ENCODE measurements around the gene ALG3.
A peak's percentile ranks its signal among the peaks of the same experiment; 100 is the strongest.

The ALG3 gene

DNA sequence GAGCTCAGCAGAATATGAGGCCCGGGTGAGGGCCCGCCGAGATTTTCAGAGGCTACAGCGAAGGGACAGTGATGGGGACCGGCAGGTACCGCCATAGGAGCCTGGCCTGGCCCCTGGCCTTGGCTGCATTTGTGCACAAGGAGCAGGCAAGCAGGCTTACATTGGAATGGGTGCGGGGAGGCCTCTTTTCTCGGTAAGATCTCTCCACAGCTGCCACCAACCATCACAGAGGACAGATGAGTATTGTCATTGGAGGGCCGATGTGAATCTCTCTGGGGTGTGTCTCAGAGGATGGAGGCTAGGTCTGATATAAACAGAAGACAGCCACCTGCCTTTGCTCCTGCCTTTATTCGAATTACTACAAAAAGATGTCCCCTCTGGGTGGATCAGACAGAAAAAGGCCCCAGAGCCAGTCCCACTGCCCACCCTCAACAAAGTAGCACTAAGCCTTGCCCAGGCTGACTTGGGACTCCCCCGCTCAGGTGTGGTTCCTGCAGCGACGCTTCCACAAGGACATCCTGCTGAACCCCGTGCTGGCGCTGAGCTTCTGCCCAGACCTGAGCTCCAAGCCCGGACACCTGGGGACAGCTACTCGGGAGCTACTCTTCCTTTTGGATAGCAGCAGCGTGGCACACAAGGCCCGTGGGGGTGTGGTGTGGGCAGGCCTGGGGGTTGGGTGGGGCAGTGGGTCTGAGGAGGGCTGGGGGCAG, 13.9 kb downstream of the ALG3 start:
- no peak for DNase-seq

DNA sequence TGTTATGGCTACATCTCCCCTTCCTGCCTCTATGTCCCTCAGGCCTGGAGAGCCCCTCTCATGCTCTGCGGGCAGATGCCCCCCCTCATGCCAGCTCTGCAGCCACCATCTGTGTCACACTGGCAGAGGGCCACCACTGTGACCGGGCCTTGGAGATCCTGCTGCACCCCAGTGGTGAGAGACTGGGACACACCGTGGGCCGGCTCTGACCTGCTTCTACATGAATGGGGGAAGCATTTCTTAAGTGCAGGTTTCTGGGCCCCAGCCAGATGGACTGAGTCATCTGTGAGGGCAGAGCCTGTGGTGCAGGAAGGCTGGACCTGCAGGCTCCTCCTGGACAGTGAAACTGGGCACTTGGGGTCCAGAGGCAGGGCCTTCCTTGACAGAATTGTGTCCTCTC, 14.5 kb downstream of the ALG3 start:
- DNase-seq: no peak

DNA sequence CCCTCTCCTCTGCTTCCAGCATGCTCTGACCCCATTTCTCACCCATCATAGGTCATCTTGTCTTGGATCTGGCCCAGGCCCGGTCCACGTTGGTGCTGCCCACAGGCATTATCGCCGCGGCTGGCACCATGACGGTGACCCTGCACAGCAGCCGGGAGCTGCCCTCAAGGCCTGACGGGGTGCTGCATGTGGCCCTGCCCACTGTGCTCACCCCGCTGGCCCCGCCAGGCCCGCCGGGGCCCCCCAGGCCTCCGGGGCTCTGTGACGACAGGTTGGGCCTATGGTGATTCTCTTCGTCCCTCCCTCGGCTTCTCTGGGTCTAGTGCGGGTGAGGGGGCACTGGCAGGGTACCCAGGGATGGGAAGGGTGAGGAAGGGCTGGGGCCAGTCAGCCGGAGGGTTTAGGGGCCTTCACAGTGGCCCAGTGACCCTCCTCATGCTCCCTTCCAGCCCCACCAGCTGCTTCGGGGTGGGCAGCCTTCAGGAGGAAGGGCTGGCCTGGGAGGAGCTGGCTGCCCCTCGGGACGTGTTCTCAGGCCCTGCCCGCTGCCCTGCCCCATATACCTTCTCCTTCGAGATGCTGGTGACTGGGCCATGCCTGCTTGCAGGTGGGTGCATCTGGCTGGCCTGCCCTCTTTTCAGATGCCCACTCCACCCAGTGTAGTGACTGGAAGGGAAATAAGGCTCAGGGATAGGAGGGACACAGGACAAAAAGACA, 15.5 kb downstream of the ALG3 start:
- DNase-seq: no peak

DNA sequence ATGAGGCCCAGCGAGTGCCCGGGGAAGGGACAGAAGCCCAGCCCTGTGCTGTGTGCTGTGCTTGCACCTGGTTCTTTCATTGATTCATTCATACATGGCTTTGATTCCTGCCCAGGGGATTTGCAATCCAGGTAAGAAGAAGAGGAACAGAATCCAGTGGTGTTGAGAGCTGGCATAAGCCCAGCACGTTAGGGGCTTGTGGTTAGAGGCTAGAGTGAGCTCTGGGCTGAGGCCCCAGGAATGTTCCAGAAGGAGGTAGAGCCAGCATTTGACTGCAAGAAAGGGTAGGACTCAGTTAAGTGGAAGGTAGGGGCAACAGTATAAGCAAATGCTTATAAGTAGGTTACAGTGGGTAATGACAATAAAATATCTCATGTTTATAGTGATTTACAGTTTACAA, 17.1 kb downstream of the ALG3 start:
- no peak for DNase-seq

DNA sequence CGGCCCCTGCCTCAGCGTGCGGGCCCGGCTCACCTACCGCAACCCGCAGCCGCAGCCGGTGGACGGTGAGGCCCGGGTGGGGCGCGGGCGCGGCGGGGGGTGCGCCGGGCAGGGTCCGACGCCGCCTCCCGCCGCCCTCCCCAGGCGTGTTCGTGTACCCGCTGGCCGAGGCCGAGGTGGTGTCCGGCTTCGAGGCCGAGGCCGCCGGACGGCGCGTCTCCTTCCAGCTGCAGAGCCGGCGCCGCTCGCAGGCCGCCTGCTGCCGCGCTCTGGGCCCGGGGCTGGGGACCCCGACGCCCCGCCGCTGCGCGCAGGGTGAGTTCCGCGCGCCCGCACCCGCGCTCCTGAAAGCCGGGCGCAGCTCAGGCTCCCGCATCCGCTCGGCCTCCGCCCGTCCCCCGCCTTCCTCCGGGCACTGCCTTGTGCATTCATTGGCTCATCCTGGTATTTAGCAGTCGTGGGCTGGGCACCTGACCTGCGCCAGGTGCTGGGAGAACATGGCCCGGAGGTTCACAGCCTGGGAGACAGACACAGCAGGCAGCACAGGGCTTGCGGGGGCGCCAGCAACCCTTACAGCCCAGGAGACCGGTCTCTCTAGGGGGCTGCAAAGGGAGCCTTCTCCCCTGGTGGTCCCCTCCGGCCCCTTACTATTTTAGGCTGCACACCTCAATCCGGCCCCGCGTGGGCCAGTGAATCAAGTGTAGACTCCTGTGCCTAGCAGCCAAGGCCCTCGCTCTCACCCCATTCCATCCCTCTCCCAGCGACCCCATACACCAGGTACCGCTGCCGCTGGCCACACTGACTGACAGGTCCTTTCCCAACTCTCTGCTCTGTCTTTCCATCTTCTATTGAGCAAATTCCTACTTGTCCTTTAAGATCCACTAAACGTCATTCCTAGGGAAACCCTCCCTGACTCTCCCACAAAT, 17.9 kb downstream of the ALG3 start:
- no peak for DNase-seq

DNA sequence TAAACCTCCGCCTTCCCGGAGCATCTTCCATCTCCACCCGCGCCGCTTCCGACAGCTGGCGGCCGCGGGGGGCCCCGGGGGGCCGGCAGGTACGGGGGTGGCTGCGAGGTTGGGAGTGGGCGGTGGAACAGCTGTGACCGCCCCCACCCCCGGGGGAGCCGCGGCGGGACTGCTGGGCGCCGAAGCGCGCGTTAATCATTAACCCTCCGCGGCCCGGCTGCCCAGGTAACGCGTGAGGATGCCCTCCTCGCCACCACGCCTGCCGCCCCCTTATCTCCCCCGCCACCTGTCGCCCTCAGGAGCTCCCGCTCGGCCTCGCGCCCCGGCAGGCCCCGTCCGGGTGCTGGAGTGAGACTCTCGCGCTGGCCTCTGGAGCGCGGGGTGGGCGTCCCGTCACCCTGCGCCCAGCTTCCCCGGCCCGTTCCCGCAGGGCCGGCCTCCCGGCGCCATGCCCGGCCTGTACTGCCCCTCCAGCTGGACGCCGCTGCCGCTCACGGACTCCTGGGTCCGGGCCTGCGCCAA, 18.6 kb downstream of the ALG3 start:
- DNase-seq: no peak

DNA sequence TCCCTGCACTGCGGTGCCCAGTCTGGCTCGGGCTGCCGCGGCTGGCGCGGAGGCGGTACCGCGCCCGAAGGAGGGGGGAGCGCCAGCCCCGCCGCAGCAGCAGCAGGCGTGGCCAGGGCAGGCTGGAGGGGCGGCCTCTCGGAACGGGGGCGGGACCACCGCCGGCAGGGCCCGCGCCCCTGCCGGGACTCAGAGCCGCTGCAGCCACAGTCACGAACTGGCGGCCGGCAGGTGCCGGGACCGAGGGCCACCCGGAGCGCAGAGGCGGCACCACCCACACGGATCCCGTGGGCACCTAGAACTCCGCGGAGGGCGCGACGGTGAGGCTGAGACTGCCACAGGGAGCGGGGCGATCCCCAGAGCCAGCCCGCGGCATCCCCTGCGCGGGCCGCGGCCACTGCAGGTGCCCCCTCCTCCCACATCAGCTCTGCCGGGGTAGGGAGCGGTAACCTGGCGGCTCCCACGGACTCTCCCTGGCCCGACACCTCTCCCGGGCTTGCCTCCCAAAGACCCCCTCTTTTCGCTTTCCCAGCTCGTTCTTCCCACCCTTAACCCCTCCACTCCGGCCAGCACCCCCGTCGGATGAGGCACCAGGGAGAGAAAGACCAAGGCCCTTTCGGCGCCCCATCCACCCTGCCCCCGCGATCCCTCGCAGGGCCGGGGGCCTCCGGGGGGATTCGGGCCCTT, 19.2 kb downstream of the ALG3 start, which contains the start of gene VWA5B2:
TSS of gene VWA5B2 (plus strand) at position 192 of the 687 bp plus-strand sequence. CDS start 944 bp downstream, outside the sequence.
- peak; percentile 55 for DNase-seq

DNA sequence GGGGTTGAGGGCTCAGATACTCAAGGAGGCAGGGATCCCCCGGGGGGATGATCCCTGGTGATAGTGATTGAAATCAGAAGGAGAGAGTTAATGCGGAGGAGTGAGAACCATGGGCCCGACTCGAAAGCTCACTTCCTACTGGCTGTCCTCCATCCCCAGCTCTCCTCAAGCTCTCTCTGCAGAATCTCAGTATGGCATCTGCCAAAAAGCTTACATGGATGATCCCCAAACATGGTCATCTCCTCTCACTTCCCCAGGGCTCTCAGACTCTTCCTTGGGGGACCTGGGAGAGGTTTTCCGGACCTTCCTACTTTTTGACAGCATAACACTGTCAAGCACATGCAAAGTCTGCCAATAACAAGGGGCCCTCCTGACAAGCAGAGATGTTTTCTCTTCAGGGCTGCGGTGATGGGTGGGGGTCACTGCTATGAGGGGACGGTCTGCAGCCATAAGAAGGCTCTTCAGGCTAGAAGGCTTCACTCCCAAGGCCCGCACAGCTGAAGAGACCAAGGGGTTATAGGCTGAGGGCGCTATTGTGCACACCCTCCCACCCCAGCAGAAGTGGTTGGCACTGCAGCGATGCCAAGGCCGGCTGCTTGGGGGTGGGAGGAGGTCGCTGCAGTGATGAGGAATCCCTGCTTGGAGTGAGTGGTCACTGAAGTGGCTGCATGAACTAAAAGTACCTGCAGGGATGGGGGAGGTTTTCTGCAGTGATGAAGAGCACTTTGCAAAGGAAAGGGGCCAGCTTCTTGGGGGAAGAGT, 20.2 kb downstream of the ALG3 start:
- no peak for DNase-seq

DNA sequence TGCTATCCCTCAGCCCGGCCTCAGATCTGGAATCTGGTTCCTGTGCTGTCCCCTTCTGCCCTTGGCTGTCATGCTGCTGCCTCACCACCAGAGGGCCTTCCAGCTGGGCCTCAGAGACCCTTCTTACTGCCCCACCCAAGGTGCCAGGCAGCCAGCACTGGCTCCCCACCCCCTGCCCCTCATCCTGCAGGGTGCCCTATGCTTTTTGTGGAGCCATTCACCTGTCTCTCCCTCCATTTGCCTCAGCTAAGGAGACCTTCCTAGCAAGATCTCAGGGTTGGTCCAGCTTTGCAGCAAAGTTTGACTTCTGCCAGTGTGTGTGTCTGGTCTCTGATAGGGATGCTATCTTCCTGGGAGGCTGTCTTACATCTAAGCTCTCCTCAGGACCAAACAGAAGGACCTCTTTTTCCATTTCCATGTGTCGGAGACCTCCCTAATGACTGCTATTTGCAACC, 21.3 kb downstream of the ALG3 start:
- peak; percentile 61 for DNase-seq

DNA sequence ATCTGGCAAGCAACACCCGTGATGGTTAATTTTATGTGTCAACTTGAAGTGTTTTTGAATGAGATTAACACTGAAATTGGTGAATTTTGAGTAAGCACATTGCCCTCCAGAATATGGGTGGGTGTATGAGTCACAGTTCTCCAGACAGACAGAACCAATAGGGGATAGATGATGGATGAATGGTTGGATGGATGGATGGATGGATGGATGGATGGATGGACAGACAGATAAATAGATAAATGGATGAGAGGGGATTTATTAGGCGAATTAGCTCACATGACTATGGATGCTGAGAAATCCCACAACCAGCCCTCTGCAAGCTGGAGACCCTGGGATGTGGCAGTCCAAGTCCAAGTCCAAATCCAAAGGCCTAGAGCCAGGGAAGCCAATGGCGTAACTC, 24.8 kb downstream of the ALG3 start:
- DNase-seq: no peak

DNA sequence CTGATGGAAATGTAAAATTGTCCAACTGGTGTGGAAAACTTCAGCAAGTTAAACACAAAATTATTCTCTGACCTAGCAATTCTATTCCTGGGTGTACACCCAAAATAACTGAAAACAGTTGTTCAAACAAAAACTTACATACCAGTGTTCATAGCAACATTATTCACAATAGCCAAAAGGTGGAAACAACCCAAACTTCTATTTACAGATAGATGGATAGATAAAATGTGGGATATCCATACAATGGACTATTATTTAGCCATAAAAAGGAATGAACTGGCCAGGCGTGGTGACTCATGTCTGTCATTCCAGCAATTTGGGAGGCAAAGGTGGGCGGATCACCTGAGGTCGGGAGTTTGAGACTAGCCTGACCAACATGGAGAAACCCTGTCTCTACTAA, 26.2 kb downstream of the ALG3 start:
- no peak for DNase-seq

DNA sequence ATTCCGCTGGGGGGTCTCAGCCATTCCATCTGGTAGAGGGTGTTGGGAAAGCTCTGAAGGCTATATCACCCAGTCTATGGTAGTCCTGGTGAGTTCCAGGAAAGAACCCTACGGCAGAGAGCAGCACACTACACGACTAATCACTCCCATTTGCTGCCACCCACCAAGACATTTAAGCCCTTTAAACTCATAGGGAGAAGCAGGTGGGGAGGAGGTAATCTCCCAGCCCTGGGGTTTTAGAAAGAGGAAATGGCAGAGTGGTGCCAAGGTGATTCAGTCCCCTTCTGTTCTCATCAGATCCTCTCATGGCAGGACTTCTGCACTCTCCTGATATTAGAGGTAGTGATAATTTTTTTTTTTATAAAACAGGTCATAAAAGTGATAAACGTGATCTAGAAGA, 29.9 kb downstream of the ALG3 start:
- no peak for DNase-seq

DNA sequence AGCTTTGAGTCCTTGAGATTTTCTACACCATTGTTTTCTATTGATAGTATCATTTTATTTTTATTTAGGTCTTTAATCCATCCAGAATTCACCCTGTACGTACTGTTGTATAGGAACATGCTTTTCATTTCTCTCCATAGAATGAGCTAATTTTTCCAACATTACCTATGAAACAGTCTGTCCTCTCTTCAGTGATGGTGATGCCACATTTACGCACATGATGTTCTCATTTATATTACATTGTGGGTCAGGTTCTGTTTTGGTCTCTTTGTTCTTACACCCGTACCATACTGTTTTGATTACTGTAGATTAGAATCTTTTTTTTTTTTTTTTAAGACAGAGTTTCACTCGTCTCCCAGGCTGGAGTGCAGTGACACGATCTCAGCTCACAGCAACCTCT, 37.0 kb downstream of the ALG3 start:
- DNase-seq: no peak

DNA sequence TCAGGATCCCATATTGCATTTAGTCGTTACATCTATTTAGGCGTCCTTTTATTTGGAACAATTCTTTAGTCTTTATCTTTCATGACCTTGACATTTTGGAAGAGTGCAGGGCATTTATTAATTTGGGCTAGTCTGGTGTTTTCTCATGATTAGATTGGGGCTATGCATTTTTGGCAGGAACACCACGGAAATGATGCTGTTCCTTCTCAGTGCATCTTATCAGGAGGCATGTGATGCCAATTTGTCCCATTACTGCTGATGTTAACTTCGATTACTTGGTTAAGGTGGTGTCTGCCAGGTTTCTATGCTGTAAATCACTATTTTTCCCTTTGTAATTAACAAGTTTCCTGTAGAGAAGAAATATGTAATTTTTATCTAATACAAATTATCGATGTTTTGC, 37.5 kb downstream of the ALG3 start:
- no peak for DNase-seq

DNA sequence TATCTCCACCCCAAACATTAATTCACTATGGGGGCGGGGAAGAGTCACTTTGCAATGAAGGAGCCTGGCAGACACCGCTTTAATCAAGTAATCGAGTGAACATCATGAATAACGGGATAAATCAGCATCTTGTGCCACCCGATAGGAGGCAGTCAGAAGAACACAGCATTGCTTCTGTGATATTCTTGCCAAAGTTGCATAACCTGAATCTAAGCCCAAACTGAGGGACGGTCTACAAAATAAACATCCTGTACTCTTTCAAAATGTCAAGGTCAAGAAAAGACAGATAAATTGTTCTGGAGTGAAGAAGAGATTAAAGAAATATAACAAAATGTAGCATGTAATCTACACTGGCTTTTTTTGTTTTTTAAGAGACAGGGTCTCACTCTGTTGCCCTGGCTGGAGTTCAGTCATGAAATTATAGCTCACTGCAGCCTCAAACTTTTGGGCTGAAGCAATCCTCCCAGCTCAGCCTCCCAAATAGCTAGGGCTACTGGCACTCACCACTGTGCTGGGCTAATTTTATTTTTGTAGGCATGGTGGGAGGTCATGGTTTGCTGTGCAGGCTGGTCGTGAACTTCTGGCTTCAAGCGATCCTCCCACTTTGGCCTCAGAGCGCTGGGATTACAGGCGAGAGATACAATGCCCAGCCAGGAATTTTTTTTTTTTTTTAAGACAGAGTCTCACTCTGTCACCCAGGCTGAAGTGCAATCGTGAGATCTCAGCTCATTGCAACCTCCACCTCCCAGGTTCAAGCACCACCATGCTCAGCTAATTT, 39.4 kb downstream of the ALG3 start:
- DNase-seq: no peak

DNA sequence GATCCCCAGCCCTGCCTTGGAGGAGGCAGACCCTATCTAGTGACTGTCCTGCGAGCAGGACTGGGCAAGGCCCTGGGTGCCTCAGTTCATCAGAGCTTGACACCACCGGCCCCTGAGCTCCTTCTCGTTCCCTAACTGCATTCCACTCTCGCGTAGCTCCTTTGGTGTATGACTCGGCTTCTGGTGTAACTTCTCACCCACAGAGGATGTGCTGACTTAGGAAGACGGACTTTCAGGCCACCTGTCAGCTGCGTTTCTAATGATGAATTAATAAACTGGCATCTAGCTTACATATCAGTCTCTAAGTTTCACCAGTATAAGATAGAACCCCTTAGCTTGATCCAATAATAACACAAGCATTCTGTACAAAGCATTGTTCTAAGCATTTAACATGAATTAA, 45.2 kb downstream of the ALG3 start:
- DNase-seq: no peak

DNA sequence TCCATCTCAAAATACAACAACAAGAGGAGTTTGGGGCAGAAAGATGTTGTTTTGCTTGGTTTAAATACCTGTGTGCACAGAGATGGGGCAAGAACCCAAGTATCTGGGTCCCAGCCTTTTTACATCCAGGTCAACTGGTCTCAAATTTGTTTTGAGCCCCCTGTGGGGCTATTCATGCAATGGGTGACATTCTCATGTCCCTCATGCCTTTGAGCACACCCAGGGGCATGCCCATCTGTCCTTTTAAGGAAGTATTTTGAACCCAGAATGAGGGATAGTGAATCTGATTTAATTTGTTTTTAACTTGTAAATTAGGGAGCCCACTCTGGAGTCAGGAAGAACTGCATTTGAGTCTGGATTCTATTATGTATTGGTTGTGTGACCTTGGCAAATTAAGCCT, 47.9 kb downstream of the ALG3 start:
- no peak for DNase-seq

DNA sequence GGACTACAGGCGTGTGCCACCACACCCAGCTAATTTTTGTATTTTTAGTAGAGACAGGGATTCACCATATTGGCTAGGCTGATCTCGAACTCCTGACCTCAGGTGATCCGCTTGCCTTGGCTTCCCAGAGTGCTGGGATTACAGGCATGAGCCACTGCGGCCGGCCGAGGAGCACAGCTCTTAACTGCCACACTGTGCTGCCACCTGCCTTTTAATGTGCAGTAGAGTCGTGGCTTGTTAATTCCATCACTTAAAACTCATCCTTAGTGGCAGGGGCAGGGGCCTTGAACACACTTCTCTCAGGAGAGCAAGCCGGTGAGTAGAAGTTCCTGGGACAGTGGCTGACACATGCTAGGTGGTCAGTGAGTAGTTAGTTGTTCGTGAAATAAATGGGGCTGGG, 50.3 kb downstream of the ALG3 start:
- DNase-seq: no peak

DNA sequence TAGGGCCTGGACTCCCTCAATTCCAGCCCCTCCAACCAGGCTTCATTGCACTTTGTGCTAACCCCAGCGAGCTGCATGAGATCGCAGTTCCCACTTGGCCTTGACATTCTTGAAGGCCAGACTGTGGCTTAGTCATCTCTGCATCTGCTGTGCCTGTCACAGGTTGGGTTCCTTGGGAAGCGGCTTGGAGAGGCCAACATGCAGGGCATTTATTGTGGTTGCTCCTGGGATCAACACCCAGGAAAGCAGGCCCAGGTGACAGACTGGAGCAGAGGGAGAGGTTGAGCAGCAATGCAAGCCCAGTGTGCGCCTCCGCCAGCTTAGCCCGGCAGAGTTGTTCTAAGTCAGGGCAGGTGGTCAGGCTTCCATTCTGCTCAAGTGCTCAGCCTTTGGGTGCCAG, 52.2 kb downstream of the ALG3 start:
- no peak for DNase-seq

DNA sequence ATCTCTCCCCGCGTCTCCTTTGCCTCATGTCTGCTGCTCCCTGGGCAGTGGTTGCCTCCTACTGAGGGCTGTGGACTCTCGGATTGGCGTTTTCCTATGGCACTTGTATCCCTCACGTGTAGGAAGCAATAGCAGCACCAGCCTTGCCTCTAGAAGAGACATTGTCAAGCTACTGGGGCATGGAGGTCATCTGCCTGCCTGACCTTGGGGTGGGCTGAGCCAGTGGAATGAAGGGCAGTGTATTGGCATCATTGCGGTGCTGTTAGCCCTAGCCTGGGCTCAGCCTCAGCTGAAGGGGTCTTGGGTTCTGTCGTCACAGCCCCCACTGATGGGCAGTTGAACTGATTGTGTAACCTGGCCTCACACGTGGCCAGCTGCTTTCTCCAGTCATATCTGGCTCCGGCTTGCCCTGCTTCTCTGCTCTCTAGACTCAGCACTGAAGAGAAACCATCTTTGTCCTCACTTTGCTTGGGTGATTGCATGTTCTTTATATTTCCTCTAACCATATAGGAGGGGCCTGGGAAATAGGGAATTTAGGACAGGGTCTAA, 54.7 kb downstream of the ALG3 start:
- no peak for DNase-seq

DNA sequence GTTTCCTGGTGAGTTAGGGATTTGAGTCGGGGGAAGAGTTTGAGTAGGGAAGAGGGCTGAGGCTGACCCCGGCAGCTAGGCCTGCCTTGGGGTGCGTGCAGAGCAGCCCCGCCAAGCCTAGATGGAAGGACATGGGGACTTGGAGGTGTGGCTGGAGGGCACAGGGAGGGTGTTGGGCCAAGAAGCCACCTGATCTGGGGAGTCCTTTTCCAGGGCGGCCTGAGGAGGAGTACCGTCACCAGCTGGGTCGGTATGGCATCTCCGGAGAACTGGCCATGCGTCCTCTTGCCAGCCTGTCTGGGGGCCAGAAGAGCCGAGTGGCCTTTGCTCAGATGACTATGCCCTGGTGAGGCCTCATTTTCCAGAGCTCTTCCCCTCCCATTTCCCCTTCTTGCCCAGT, 55.9 kb downstream of the ALG3 start:
- DNase-seq: no peak

All from activated CD4-positive, alpha-beta T cell treated with anti-CD3 and anti-CD28 coated beads, Interleukin-2, Interleukin-6, amounts not matched to agents 100 ng/mL and 50 ng/mL, durations not matched to agents 16 hours and 8 hours (primary cell).